Activated CD8-positive, alpha-beta memory T cell treated with anti-CD3 and anti-CD28 coated beads for 1 hour (primary cell): ENCODE measurements around the gene NOTCH2NLA.
"Not testable (repeated sequence)": the region's sequence is repeated elsewhere in the genome, so short reads cannot be mapped to it uniquely, and the experiment has no call there.

ENCODE experiments used
- DNase-seq, 2 donors: peaks; one replicate each; pipeline ENCODE4 v3.0.0-alpha.2; 2020; ENCODE audit warnings: low read depth in 1 of 2; ENCODE audit errors: extremely low read depth in 1 of 2

Gene NOTCH2NLA

GRCh38 chr1:146167740-146168139 is 61.1 kb downstream of the NOTCH2NLA start:
- not testable (repeated sequence) for DNase-seq

DNA sequence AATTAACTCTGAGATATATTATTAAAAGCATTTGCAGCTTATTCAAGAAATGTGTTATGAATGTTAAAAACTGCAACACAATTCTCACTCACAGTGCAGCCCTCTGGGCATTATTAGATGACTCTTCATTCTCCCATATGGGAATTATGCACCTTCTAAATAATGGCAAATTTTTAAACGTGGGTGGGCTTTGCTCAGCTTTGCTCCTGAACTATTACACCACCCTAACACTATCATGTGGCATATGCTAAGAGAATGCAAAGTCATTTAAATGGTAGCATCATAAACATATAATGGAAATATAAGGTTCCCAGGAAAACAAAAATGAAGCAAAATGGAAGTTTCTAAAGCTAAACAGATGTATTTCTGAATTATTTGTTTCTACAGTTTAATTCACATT is 61.5 kb downstream of the NOTCH2NLA start:
- not testable (repeated sequence) for DNase-seq

GRCh38 chr1:146144465-146144864 is 84.4 kb downstream of the NOTCH2NLA start, which contains the start of gene NBPF10:
Gene NBPF10, minus strand, starts transcription at chr1:146144804. Its CDS starts 35 bp downstream, at chr1:146144769.
- DNase-seq, result not testable (repeated sequence)
